Measurements from ENCODE around the gene CTNNA1. TPM values are rescaled to one million over a fixed set of nuclear protein-coding genes. Genes with fewer than 3 reads are reported as not detected.

Gene CTNNA1
- total RNA-seq, 3 donors from 2014 or later = 27.0 to 40.3 (median 32.2) TPM

DNA sequence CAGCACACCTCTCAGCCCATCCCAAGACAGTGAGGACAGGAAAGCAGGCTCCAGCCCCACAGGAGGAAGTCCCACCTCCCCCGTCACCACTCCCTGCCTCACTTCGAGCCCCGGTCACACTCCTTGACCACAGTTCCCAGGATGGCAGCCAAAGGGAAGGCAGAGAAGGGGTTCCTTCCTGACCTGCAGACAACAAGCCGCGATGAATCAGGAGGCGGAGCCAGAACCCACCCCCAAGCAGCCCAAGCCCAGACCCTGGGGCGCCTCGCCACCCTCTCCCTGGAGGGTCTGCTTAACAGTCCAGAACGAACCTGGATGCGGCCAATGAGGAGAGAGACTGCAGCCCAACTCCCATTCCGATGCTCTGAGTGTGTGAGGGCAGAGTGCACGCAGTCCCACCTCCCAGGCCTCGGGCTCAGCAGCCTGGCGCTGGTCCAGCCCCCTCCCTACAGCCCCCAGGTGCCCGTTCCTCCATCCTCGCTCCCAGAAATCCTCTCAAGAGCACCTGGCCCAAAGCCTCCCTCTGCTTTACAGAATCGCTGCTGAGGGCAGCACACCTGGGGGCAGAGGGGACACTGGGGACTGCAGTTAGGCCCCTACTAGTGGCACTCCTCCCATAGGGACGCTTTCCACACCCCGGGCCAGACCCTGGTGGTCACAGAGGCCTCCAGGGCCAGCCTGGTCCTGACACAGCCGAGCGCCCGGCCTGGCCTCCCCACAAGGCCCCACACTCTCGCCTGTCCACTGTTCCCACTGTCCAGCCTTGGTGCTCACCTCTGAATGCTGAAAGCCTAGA is 191.5 kb downstream of the CTNNA1 start:
- peaks cover 5% of the 10 kb centered on the region for H3K4me1 Mint-ChIP-seq (ENCODE audit: low read depth)
- DNase-seq (no peak), ATAC-seq (no peak)
- H3K27me3 Mint-ChIP-seq (ENCODE audit: low read depth) = no peaks in the 10 kb centered on the region
- peaks cover 21% of the 10 kb centered on the region for H3K36me3 Mint-ChIP-seq (ENCODE audit: insufficient read depth)
- H3K9me3 Mint-ChIP-seq = no peaks in the 10 kb centered on the region
- H3K4me3 Mint-ChIP-seq = no peak overlapping the region

DNA sequence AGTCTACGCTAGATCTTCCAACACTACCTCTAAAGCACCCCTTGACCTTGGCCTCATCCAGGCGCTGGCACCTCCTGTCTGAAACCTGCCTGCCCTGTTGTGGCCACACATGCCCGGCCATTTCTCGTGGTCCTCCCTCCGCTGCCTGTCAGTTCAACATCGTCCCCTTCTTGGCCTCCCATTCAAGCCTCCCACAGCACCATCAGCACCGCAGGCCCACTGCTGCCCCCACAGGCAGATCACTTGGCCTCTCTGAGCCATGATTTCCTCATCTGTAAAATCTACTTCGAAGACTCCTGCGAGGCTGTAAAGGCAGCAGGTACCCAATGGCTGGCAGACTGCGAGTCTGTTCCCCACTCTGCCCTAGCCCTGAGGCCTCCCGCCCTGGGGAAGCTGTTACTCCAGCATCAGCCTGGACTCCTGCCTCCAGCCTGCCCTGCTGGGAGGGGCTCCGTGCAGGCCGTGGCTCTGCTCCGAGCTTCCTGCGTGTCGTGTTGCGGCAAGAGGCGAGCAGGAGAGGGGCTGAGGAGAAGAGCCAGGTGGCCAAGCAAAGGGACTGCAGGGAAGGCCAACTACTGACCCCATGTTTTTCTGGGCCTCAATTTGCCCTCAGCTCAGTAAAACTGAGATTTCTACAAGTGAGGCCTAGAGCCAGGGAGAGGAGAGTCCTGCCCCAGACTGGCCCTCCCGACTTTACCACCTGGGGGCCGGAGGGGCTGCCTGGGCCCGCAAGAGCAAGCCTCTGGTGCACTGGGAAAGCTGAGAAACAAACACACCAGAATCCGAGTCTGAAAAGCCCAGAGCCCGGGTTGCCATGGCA is 192.4 kb downstream of the CTNNA1 start:
- Mint-ChIP-seq H3K4me3 (no peak overlapping the region), H3K27me3 (ENCODE audit: low read depth) (no peaks in the 10 kb centered on the region), H3K36me3 (ENCODE audit: insufficient read depth) (peaks cover 25% of the 10 kb centered on the region), H3K4me1 (ENCODE audit: low read depth) (peaks cover 4% of the 10 kb centered on the region), H3K9me3 (no peaks in the 10 kb centered on the region)
- ATAC-seq (no peak), DNase-seq (no peak)

DNA sequence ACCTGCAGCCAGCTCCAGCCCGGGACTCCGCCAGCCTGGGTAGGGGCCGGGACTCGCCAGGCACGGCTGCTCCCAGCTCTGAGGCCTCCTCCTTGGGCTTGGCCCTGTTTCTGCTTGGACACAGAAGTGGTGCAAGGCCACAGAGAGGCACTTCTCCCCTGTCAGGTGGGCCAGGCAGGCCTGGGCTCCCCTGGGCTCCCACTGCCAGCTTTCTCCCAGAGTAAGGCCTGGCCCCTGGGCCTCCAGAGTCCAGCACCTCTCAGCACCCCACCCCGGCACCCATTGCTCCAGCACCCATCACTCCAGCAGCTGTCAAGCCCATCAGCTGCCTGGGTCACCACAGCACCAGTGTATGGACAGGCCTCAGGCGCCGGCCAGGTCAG is 193.0 kb downstream of the CTNNA1 start:
- Mint-ChIP-seq H3K36me3 (ENCODE audit: insufficient read depth) (peaks cover 25% of the 10 kb centered on the region), H3K4me3 (no peak overlapping the region), H3K4me1 (ENCODE audit: low read depth) (no peaks in the 10 kb centered on the region), H3K27me3 (ENCODE audit: low read depth) (no peaks in the 10 kb centered on the region), H3K9me3 (no peaks in the 10 kb centered on the region)
- ATAC-seq (no peak), DNase-seq (no peak)

DNA sequence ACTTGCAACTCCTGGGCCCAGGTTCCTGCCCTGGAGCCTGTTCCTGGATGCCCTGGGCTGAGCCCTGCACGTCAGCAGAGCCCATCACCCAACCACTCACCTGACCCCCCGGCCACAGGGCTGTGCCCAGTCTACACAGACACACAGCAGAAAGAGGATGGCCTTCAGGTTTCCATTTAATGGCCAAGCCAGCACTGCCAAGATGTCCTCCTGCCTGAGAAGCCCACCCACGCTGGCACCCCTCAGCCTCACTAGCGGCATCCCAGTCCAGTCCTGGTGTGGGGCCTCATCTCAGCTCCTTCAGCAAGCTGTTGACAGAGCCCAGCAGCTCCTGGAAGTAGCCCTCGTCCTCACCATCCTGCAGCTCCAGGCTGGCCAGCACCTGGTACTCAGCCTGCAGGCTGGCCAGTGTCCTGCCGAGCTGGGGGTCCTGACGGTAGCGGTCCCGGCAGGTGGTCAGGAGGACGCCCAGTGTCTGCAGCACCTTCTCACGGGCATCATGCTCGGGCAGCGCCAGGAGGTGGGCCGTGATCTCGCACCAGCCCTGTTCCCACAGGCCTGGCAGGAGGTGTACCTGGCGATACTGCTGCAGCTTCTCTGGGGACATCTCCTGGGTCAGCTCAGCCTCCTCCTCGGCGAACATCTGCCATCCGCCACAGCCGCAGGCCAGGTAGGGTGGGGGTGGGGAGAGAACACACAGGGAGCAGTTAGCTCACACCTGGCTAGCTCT is 193.8 kb downstream of the CTNNA1 start:
- no peaks in the 10 kb centered on the region for H3K4me1 Mint-ChIP-seq (ENCODE audit: low read depth)
- ATAC-seq (no peak), DNase-seq (no peak)
- H3K27me3 Mint-ChIP-seq (ENCODE audit: low read depth) = no peaks in the 10 kb centered on the region
- H3K9me3 Mint-ChIP-seq = no peaks in the 10 kb centered on the region
- peaks cover 22% of the 10 kb centered on the region for H3K36me3 Mint-ChIP-seq (ENCODE audit: insufficient read depth)
- H3K4me3 Mint-ChIP-seq = no peak overlapping the region

DNA sequence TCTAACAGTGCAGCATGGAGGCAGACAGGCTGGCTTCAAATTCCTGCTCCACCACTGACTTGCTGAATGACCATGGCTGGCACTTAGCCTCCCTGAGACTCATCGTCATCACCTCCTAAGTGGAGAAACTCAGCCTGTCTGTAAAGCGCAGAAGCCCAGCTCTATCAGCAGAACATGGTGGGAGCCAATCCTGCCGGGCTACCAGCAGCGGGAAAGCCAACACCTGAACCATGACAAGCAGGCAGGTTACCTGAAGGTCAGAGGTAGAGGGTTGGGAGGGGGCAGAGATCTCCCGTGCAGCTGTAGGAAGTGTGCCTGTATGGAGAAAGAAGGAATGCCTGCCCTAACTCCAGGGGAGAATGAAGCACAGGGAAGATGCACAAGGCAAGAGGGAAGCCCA is 194.6 kb downstream of the CTNNA1 start:
- H3K4me3 Mint-ChIP-seq = no peak overlapping the region
- no peak for ATAC-seq
- H3K9me3 Mint-ChIP-seq = no peaks in the 10 kb centered on the region
- peaks cover 7% of the 10 kb centered on the region for H3K4me1 Mint-ChIP-seq (ENCODE audit: low read depth)
- DNase-seq = no peak
- H3K36me3 Mint-ChIP-seq (ENCODE audit: insufficient read depth) = peaks cover 22% of the 10 kb centered on the region
- no peaks in the 10 kb centered on the region for H3K27me3 Mint-ChIP-seq (ENCODE audit: low read depth)

DNA sequence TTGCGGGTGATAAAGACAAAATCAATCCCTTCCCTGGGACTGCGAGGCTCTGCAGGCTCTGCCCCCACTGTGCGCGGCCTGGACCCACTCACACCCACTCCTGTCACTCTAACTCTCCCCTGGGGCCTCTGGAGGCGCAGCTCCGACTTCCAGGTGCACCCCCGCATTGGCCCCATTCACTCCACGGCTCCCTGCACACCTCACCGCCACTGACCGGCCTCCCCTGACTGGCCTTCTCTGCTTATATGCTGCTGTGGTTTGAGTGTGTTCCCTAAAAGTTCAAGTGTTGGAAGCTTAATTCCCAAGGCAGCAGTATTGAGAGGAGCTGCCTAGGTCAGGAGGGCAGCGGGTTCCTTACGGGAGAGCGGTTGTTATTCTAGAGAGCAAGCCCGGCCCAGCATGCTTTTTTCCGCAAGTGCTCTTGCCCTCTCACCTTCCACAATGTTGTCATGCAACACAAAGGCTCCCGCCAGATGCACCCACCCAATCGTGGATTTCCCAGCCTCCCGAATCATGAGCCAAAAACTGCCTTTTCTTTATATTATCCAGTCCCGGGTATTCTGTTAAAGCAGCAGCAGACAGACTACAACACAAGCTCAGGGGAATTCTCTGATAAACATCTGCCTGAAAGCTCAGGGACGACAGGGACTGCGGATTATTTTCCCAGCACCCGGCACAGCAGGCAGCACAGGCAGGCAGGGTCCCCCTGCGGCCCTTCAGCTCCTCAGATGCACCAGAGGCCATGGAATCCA is 195.4 kb downstream of the CTNNA1 start:
- Mint-ChIP-seq H3K4me3 (no peak overlapping the region), H3K27me3 (ENCODE audit: low read depth) (no peaks in the 10 kb centered on the region)
- no peak for DNase-seq

DNA sequence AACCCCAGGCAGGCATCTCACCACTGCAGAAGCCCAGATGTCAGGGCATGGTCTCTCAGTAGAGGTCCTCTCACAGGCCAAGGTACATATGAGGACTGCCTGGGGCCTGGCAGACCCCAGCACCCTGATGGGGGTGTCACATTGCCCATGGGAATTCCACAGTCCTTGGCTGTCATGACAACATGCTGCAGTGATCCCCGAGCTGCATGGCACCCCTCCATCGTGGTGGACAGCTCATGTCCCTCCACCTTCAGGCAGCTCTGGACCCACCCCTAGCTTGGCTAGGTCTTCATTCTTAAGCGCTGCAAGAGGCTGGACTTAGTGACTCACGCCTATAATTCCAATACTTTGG is 196.0 kb downstream of the CTNNA1 start:
- no peak for DNase-seq

More for the DNA sequence above, 195.4 kb downstream of the CTNNA1 start:
- Mint-ChIP-seq H3K36me3 (ENCODE audit: insufficient read depth) (peaks cover 19% of the 10 kb centered on the region), H3K4me1 (ENCODE audit: low read depth) (peaks cover 16% of the 10 kb centered on the region), H3K9me3 (no peaks in the 10 kb centered on the region)
- no peak for ATAC-seq

DNA sequence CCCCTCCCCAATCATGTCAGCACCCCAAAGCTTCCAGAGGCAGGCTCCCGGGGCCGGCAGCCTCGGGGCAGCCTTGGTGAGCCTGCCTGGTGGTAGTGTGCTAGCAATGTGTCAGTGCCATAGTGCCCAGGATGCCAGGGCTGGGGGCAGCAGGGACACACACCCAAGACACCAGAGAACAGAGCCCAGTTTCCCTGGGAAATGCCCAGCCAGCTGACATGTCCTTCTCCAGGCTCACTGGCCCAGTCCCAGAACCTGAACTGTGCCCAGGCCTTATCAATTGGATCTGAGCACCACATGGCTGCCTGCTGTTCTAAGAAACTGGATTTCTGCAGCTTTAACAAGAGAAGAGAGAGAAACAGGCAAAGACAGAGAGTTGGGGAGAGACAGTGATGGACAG is 196.8 kb downstream of the CTNNA1 start:
- peaks cover 19% of the 10 kb centered on the region for H3K4me1 Mint-ChIP-seq (ENCODE audit: low read depth)
- DNase-seq (no peak), ATAC-seq (no peak)
- H3K27me3 Mint-ChIP-seq (ENCODE audit: low read depth) = no peaks in the 10 kb centered on the region
- H3K9me3 Mint-ChIP-seq = no peaks in the 10 kb centered on the region
- peaks cover 16% of the 10 kb centered on the region for H3K36me3 Mint-ChIP-seq (ENCODE audit: insufficient read depth)
- no peak overlapping the region for H3K4me3 Mint-ChIP-seq

More for the DNA sequence above, 196.0 kb downstream of the CTNNA1 start:
- Mint-ChIP-seq H3K27me3 (ENCODE audit: low read depth) (no peaks in the 10 kb centered on the region), H3K9me3 (no peaks in the 10 kb centered on the region), H3K4me1 (ENCODE audit: low read depth) (peaks cover 19% of the 10 kb centered on the region), H3K36me3 (ENCODE audit: insufficient read depth) (peaks cover 17% of the 10 kb centered on the region), H3K4me3 (no peak overlapping the region)
- no peak for ATAC-seq

DNA sequence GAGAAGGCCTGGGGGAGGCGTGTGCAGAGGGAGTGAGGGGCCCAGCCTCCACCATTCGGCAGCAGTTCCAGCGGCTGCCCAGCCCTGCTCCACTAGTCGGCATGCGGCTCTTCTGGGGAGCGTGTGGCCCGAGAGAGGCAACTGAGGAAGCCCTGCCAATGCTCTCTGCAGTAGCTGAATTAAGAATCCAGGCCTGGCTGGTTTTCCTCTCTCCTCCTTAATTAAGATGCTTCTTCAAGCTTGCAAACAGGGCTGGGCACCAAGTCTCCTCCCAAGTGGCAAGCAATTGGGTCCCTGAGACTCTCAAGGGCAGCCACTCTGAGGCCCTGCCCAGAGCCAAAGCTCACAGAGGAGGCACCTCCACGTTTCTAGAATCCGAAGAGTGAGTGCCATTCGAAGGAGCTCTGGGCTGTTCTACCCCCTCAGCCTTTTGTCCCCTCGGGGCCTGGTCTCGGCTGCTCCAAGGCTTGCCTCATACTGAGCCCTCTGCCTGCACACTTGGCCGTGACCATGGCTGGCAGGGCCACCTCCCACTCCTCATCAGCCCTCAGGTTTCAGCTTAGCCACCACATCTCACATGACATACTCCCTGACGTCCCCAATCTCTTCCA is 197.3 kb downstream of the CTNNA1 start:
- Mint-ChIP-seq H3K36me3 (ENCODE audit: insufficient read depth) (peaks cover 11% of the 10 kb centered on the region), H3K27me3 (ENCODE audit: low read depth) (no peaks in the 10 kb centered on the region), H3K4me3 (no peak overlapping the region), H3K4me1 (ENCODE audit: low read depth) (peaks cover 19% of the 10 kb centered on the region), H3K9me3 (no peaks in the 10 kb centered on the region)
- no peak for DNase-seq
- ATAC-seq = no peak

DNA sequence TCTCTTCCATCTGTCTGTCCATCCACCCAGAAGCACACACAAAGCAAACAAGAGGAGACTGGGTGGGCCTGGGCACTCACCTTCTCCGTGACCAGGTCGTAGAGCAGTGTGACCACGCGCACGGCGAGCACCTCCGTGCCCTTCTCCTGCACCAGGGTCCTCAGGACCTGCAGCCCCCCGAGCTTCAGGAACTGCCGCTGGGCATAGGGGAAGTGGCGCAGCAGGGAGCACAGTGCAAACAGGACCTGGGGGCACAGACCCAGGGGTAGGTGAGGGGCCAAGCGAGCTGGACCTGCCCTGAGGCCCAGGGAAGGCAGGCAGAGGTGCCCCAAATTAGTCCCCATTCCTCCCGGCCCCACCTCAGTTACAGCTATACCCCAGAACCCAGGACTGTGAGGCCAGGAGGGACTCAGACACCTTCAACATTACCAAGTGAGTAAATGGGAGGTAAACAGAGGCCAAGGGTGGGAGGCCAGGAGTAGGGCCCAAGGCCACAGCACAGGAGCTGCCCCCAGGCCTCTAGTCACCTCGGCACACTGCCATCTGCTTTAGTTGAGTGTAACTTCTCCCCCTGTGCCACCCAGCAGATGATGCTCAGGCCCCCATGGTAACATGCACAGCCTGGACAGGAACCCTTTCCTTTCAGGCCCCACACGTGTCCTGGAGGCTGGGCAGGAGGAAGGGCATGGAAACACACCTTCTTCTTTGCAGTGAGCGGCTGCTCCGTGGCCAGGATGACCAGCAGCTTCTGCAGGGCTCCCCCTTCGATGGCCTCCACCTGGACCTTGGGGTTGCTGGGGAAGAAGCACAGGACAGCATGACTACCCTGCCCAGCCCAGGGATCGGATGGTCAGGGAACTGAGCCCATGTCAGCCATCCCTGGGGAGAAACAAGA is 198.1 kb downstream of the CTNNA1 start:
- DNase-seq (no peak), ATAC-seq (no peak)
- H3K36me3 Mint-ChIP-seq (ENCODE audit: insufficient read depth) = peaks cover 11% of the 10 kb centered on the region
- no peak overlapping the region for H3K4me3 Mint-ChIP-seq
- H3K4me1 Mint-ChIP-seq (ENCODE audit: low read depth) = peaks cover 19% of the 10 kb centered on the region
- no peaks in the 10 kb centered on the region for H3K27me3 Mint-ChIP-seq (ENCODE audit: low read depth)
- no peaks in the 10 kb centered on the region for H3K9me3 Mint-ChIP-seq

DNA sequence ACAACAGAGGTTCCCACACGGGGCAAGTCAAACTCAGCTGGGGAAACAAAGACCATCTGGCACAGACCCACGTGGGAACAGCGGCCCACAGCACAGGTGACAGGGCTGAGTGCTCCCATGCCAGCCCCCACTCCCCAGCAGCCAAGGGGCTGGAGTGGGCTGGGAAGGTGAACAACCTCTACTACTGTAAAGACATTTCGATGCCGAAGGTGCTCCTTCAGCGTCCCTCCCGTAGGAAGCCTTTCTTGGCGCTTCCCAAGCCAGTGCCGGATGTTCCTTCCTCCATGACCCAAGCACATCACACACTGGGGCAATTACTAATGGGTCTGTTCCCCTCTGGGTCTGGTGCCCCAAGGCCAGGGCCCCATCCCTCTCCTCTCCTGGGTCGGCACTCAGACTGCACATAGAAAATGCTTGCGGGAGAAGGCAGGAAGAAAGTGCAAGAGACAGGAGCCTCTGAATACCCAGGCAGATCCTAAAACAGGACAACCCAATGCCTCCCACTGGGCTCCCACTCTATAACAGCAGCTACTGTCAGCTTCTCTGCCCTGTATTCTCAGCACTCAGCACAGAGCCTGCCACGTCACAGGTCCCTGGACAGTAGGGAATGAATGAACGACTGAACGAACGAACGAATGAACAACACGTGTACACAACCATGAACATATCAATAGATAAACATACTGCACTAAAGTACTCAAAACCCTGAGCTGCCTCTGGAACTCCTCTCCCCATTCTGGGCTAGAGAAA is 198.9 kb downstream of the CTNNA1 start:
- peaks cover 19% of the 10 kb centered on the region for H3K4me1 Mint-ChIP-seq (ENCODE audit: low read depth)
- H3K27me3 Mint-ChIP-seq (ENCODE audit: low read depth) = no peaks in the 10 kb centered on the region
- peaks cover 11% of the 10 kb centered on the region for H3K36me3 Mint-ChIP-seq (ENCODE audit: insufficient read depth)
- H3K9me3 Mint-ChIP-seq = no peaks in the 10 kb centered on the region
- H3K4me3 Mint-ChIP-seq = no peak overlapping the region
- DNase-seq (no peak), ATAC-seq (no peak)

DNA sequence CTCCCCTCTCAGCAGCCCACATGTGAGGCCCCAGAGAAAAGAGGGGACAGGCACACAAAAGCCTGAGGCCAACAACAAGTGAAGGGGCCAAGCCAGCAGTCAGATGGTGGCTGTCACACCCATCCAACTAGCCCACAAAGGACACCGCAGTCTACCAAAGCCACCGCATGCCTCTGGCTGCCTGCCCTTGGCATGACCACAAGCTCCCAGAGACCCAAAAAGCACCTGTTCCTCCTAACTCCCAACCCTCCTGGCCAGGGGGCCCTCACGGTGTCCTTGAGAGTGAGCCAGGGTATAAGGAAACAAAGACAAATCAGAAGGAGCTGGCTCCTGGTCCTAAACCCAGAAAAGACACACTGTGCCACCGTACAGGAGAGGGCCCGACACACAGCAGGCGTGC is 199.7 kb downstream of the CTNNA1 start:
- H3K27me3 Mint-ChIP-seq (ENCODE audit: low read depth) = no peaks in the 10 kb centered on the region
- H3K4me1 Mint-ChIP-seq (ENCODE audit: low read depth) = peaks cover 19% of the 10 kb centered on the region
- peaks cover 7% of the 10 kb centered on the region for H3K36me3 Mint-ChIP-seq (ENCODE audit: insufficient read depth)
- DNase-seq (no peak), ATAC-seq (peak in 1 of 2 donors; percentile 25)
- no peak overlapping the region for H3K4me3 Mint-ChIP-seq
- no peaks in the 10 kb centered on the region for H3K9me3 Mint-ChIP-seq

All from activated T-cell treated with anti-CD3 and anti-CD28 coated beads, Interleukin-2, amount 50 U/mL, for 4 hours (primary cell).